ENCODE data around the gene NISCH.

- TF ChIP-seq CREB1 (CRISPR knock-in tag; IDR thresholded peaks at IDR 0.05; ENCODE audit: low read depth) (no peak), CTCF (conservative IDR thresholded peaks at IDR 0.05; ENCODE audit: low read depth in 2 of 2) (no peak), EZH2 (IDR thresholded peaks at IDR 0.05; ENCODE audit: low read depth, unreplicated experiment) (no peak), ZNF114 (CRISPR knock-in tag; IDR thresholded peaks at IDR 0.05) (no peak), EZH2phosphoT487 (IDR thresholded peaks at IDR 0.05; ENCODE audit: unreplicated experiment) (no peak), ETS1 (IDR thresholded peaks at IDR 0.05) (no peak), REST (IDR thresholded peaks at IDR 0.05; ENCODE audit: unreplicated experiment) (no peak), POLR2AphosphoS5 (IDR thresholded peaks at IDR 0.05; ENCODE audit: low read depth) (no peak), NANOG (IDR thresholded peaks at IDR 0.05; ENCODE audit: borderline replicate concordance) (no peak), JUNB (IDR thresholded peaks at IDR 0.05; ENCODE audit: unreplicated experiment) (no peak), STAT1 (IDR thresholded peaks at IDR 0.05; ENCODE audit: unreplicated experiment) (no peak), ZNF331 (CRISPR knock-in tag; IDR thresholded peaks at IDR 0.05; ENCODE audit: low read depth) (no peak), ZNF462 (CRISPR knock-in tag; IDR thresholded peaks at IDR 0.05) (no peak)
Measured at GRCh38 chr3:52432691-52433141, 22.7 kb upstream of the NISCH start.

Measured in GM23338 (cell line).